ENCODE measurements around the gene CNDP1.

The CNDP1 gene

GRCh38 chr18:74633652-74634352 lies 99.5 kb downstream of the CNDP1 start:
- Histone ChIP-seq H3K4me3 (ENCODE audit: low read depth, low read length) (no peak overlapping the region), H3K36me3 (no peaks in the 10 kb centered on the region), H3K4me1 (no peaks in the 10 kb centered on the region), H3K27me3 (no peaks in the 10 kb centered on the region), H3K9me3 (no peaks in the 10 kb centered on the region)
- no peak for DNase-seq
- no peak for TF ChIP-seq CTCF (IDR thresholded peaks at IDR 0.05; ENCODE audit: low read depth, low read length)

GRCh38 chr18:74635224-74635975 lies 101.1 kb downstream of the CNDP1 start:
- no peak for TF ChIP-seq CTCF (IDR thresholded peaks at IDR 0.05; ENCODE audit: low read depth, low read length)
- no peaks in the 10 kb centered on the region for H3K9me3 ChIP-seq
- no peak overlapping the region for H3K4me3 ChIP-seq (ENCODE audit: low read depth, low read length)
- H3K36me3 ChIP-seq = no peaks in the 10 kb centered on the region
- DNase-seq = no peak
- no peaks in the 10 kb centered on the region for H3K4me1 ChIP-seq
- no peaks in the 10 kb centered on the region for H3K27me3 ChIP-seq
